Right atrium auricular region (tissue), 2 donors: Measurements from ENCODE around the gene TNMD. TPM values are rescaled to one million over a fixed set of nuclear protein-coding genes. Genes with fewer than 3 reads are reported as not detected.

Experiments used
- DNase-seq: peaks from one replicate; pipeline ENCODE4 v3.0.0-alpha.2; 2019; ENCODE audit warnings: low spot score
- H3K27ac ChIP-seq, 2 donors: fragments of 200-600 bp; sonication (generic); 1 replicate in 1 of 2; 2 replicates in 1 of 2; pipeline ENCODE4 v1.5.1; 2016 to 2019
- H3K27me3 ChIP-seq, 2 donors: fragments of 200-600 bp; sonication (generic); one replicate each; pipeline versions ENCODE4 v1.5.1 to v1.6.0; 2017 to 2019
- H3K36me3 ChIP-seq: fragments of 200-600 bp; sonication (generic); one replicate; pipeline ENCODE4 v1.5.1; 2016
- H3K4me1 ChIP-seq, 2 donors: fragments of 200-600 bp; sonication (generic); one replicate each; pipeline versions ENCODE4 v1.5.1 to v1.6.0; 2017 to 2019
- H3K4me3 ChIP-seq, 2 donors: fragments of 200-600 bp; sonication (generic); 1 replicate in 1 of 2; 2 replicates in 1 of 2; pipeline ENCODE4 v1.5.1; 2017 to 2019; ENCODE audit warnings: mild to moderate bottlenecking in 1 of 2, moderate library complexity in 1 of 2
- H3K9me3 ChIP-seq, 2 donors: fragments of 200-600 bp; sonication (generic); one replicate each; pipeline ENCODE4 v1.5.1; 2019
- total RNA-seq, 2 donors: library from RNA; depleted of rRNA; stranded (reverse); fragments of >200 nt; gene quantifications; one replicate each; pipeline ENCODE4 v1.1.0, GENCODE V29; 2016
- TF ChIP-seq, protein P1 (sequence below), 2 donors: fragments of 200-600 bp; sonication (generic); IDR thresholded peaks; one replicate each; pipeline ENCODE4 v1.5.1; 2019; ENCODE audit warnings: antibody characterized with exemption in 2 of 2

Gene TNMD
- total RNA-seq, 2 donors from 2014 or later, result 1.3 TPM; not detected in 1

- Histone ChIP-seq H3K4me1 (no peaks in the 10 kb centered on the region), H3K27me3 (no peaks in the 10 kb centered on the region), H3K9me3 (no peaks in the 10 kb centered on the region), H3K4me3 (no peak overlapping the region), H3K27ac (no peak overlapping the region), H3K36me3 (no peaks in the 10 kb centered on the region)
- no peak for DNase-seq
- TF ChIP-seq, protein P1, sequence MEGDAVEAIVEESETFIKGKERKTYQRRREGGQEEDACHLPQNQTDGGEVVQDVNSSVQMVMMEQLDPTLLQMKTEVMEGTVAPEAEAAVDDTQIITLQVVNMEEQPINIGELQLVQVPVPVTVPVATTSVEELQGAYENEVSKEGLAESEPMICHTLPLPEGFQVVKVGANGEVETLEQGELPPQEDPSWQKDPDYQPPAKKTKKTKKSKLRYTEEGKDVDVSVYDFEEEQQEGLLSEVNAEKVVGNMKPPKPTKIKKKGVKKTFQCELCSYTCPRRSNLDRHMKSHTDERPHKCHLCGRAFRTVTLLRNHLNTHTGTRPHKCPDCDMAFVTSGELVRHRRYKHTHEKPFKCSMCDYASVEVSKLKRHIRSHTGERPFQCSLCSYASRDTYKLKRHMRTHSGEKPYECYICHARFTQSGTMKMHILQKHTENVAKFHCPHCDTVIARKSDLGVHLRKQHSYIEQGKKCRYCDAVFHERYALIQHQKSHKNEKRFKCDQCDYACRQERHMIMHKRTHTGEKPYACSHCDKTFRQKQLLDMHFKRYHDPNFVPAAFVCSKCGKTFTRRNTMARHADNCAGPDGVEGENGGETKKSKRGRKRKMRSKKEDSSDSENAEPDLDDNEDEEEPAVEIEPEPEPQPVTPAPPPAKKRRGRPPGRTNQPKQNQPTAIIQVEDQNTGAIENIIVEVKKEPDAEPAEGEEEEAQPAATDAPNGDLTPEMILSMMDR (IDR thresholded peaks at IDR 0.05), result no peak
Observed at GRCh38 chrX:100593581-100593980, 8.8 kb downstream of the TNMD start.

- no peaks in the 10 kb centered on the region for H3K9me3 ChIP-seq
- H3K36me3 ChIP-seq, result no peaks in the 10 kb centered on the region
- no peaks in the 10 kb centered on the region for H3K4me1 ChIP-seq
- no peak overlapping the region for H3K27ac ChIP-seq
- no peak overlapping the region for H3K4me3 ChIP-seq
- TF ChIP-seq, protein P1 (IDR thresholded peaks at IDR 0.05), result no peak
- no peak for DNase-seq
- H3K27me3 ChIP-seq, result no peaks in the 10 kb centered on the region
Observed at GRCh38 chrX:100596601-100597000, 11.9 kb downstream of the TNMD start.

GRCh38 chrX:100599456-100599855 is 14.7 kb downstream of the TNMD start:
- no peaks in the 10 kb centered on the region for H3K9me3 ChIP-seq
- H3K27me3 ChIP-seq, result no peaks in the 10 kb centered on the region
- no peak overlapping the region for H3K4me3 ChIP-seq
- H3K36me3 ChIP-seq, result no peaks in the 10 kb centered on the region
- DNase-seq, result no peak
- H3K27ac ChIP-seq, result no peak overlapping the region
- TF ChIP-seq, protein P1 (IDR thresholded peaks at IDR 0.05), result no peak
- H3K4me1 ChIP-seq, result no peaks in the 10 kb centered on the region

DNA sequence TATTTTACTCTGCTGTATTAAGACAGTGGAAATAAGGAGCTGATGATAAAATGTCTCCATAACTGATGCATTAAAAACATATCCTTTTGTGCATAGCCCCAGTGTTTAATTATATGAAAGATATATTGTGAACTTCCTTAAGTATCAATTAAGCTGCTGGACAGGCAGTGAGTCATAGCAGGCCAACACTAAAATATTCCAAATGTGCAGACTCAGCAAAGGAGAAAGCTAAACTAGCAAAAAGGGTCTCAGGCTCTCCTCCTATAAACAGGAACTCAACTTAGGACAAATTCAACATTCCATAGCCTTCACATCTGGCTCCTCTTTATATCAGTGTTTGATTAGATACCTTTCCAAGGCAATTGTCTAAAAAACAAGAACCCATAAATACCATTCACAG is 15.6 kb downstream of the TNMD start:
- Histone ChIP-seq H3K4me1 (no peaks in the 10 kb centered on the region), H3K9me3 (no peaks in the 10 kb centered on the region), H3K27ac (no peak overlapping the region), H3K27me3 (no peaks in the 10 kb centered on the region), H3K4me3 (no peak overlapping the region), H3K36me3 (no peaks in the 10 kb centered on the region)
- no peak for DNase-seq
- TF ChIP-seq, protein P1 (IDR thresholded peaks at IDR 0.05), result no peak

DNA sequence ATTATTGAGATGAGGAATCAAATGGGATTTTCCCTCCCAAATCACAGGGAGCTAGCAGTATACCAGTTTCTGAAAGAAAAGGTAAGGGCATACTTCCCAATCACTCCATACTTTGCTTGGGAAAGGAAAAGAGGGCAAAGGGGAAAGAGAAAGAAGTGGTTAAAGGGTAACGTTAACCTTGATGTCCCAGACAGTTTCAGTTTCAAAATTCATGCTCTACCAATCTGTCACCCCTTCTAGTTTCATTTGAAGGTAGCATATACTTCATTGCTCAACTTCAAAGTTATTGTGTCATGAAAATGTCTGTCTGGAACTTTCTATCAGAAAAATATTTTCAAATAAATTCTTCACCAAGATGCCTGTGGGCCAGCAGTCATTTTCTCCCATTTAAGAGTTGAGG is 16.0 kb downstream of the TNMD start:
- TF ChIP-seq, protein P1 (IDR thresholded peaks at IDR 0.05), result no peak
- DNase-seq, result no peak
- Histone ChIP-seq H3K27me3 (no peaks in the 10 kb centered on the region), H3K9me3 (no peaks in the 10 kb centered on the region), H3K27ac (no peak overlapping the region), H3K4me3 (no peak overlapping the region), H3K4me1 (no peaks in the 10 kb centered on the region), H3K36me3 (no peaks in the 10 kb centered on the region)

DNA sequence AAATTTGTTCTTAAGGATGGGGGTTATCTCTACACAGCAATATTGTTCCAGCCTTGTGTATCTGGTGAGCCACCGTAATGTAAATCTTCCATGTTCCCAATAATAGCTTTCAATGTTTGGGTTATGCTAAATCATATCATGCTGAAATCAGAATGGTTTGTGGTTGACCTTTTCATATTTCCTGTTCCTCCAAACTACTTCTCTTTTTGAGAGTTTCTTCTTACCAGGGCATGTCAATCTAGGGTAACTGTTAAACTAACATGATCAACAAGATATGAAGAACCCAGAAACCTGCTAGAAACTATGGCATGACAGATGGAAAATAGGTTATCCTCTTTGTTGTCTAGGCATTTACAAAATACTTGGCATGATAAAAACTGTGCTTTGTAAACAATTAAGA is 22.0 kb downstream of the TNMD start:
- Histone ChIP-seq H3K9me3 (no peaks in the 10 kb centered on the region), H3K27me3 (no peaks in the 10 kb centered on the region)

More for the DNA sequence above, 22.0 kb downstream of the TNMD start:
- no peak overlapping the region for H3K4me3 ChIP-seq
- TF ChIP-seq, protein P1 (IDR thresholded peaks at IDR 0.05), result no peak
- H3K27ac ChIP-seq, result no peak overlapping the region
- no peaks in the 10 kb centered on the region for H3K36me3 ChIP-seq
- H3K4me1 ChIP-seq, result no peaks in the 10 kb centered on the region
- DNase-seq, result no peak
